OCI-LY7 (cell line): ENCODE measurements around the gene MATR3. TPM values are rescaled to one million over a fixed set of nuclear protein-coding genes. Genes with fewer than 3 reads are reported as not detected.

Source experiments
- Bru-seq: library from RNA; stranded (reverse); fragments of 400-500 nt; gene quantifications from one replicate; lab custom pipeline; 2021; lab: Mats Ljungman, UMichigan
- BruChase-seq, 2 experiments: library from RNA; stranded (reverse); fragments of 400-500 nt; gene quantifications; one replicate each; lab custom pipeline; 2021; lab: Mats Ljungman, UMichigan
- BruUV-seq: library from RNA; stranded (reverse); fragments of 400-500 nt; replicated peaks from 2 replicates; lab custom pipeline; 2021; lab: Mats Ljungman, UMichigan
- CTCF ChIA-PET: fragments of 300-600 bp; sonication (Branson Sonifier 250); formaldehyde crosslinking; loops from one replicate; lab custom pipeline; 2022; ENCODE audit warnings: antibody characterized with exemption; ENCODE audit not compliant: unreplicated experiment; lab: Charles Lee
- POLR2A ChIA-PET: fragments of 300-600 bp; sonication (Branson Sonifier 250); formaldehyde crosslinking; loops from one replicate; lab custom pipeline; 2022; ENCODE audit warnings: antibody characterized with exemption; lab: Charles Lee
- DNase-seq: peaks from one replicate; pipeline ENCODE4 v3.0.0-alpha.2; 2015; ENCODE audit warnings: low spot score
- H2AFZ ChIP-seq: fragments of 200-600 bp; sonication (generic), shearing (Covaris generic); 2 replicates; pipeline ENCODE4 v1.6.1; 2014; ENCODE audit warnings: mild to moderate bottlenecking, antibody characterized with exemption, low read length, moderate library complexity
- H3K27ac ChIP-seq: fragments of 200-600 bp; sonication (generic); 2 replicates; pipeline ENCODE4 v1.5.1; 2014; ENCODE audit warnings: mixed run types, low read depth, mild to moderate bottlenecking, moderate library complexity, low read length, inconsistent platforms; ENCODE audit not compliant: poor library complexity, severe bottlenecking
- H3K36me3 ChIP-seq: fragments of 200-600 bp; sonication (generic); 2 replicates; pipeline ENCODE4 v1.6.1; 2014; ENCODE audit warnings: mild to moderate bottlenecking, antibody characterized with exemption, low read length, moderate library complexity, mixed read lengths; ENCODE audit not compliant: insufficient read depth
- H3K4me1 ChIP-seq: fragments of 200-600 bp; sonication (generic); 2 replicates; pipeline ENCODE4 v1.5.1; 2014; ENCODE audit warnings: mild to moderate bottlenecking, low read length; ENCODE audit not compliant: insufficient read depth, poor library complexity, severe bottlenecking
- H3K4me2 ChIP-seq: fragments of 200-600 bp; sonication (generic); 2 replicates; pipeline ENCODE4 v1.6.1; 2014; ENCODE audit warnings: mild to moderate bottlenecking, low read length
- H3K4me3 ChIP-seq: fragments of 200-600 bp; sonication (generic); 2 replicates; pipeline ENCODE4 v1.5.1; 2014; ENCODE audit warnings: mild to moderate bottlenecking, low read depth, low read length; ENCODE audit not compliant: poor library complexity, severe bottlenecking
- H3K79me2 ChIP-seq: fragments of 200-600 bp; sonication (generic); 2 replicates; pipeline ENCODE4 v1.6.1; 2016; ENCODE audit warnings: low read depth, mild to moderate bottlenecking, low read length, moderate library complexity, mixed read lengths; ENCODE audit not compliant: insufficient read depth
- H3K9me2 ChIP-seq: fragments of 200-600 bp; sonication (generic); 2 replicates; pipeline ENCODE4 v1.6.1; 2016; ENCODE audit warnings: mild to moderate bottlenecking, low read length, mixed read lengths; ENCODE audit not compliant: insufficient read depth
- H3K9me3 ChIP-seq: fragments of 200-600 bp; sonication (generic); 2 replicates; pipeline ENCODE4 v1.6.1; 2014; ENCODE audit warnings: mild to moderate bottlenecking, mixed run types, low read length, mixed read lengths
- H4K20me1 ChIP-seq: fragments of 200-600 bp; sonication (generic); 2 replicates; pipeline ENCODE4 v1.6.1; 2014; ENCODE audit warnings: mild to moderate bottlenecking, antibody characterized with exemption, low read length, moderate library complexity, mixed read lengths; ENCODE audit not compliant: insufficient read depth
- EZH2phosphoT487 ChIP-seq: fragments of 200-600 bp; sonication (generic); IDR thresholded peaks from 2 replicates; pipeline ENCODE4 v1.6.1; 2018; ENCODE audit warnings: low read depth, borderline replicate concordance, mild to moderate bottlenecking, mixed run types, antibody characterized with exemption, low read length, moderate library complexity, mixed read lengths
- intact Hi-C: fragments of 100-400 bp; cut with micrococcal nuclease; formaldehyde crosslinking; loops from one replicate; pipeline ENCODE4 v1.10.0; 2022; ENCODE audit not compliant: unreplicated experiment
- long read RNA-seq: library from polyadenylated mRNA; stranded (forward); transcript quantifications from one replicate; pipeline ENCODE4 v2.0.0, GENCODE V29; 2022
- total RNA-seq, 2 experiments: library from RNA; depleted of rRNA in 1 of 2; stranded (reverse); fragments of >200 nt in 1 of 2; shearing (Covaris generic) in 1 of 2; gene quantifications; 2 replicates each; pipeline ENCODE4 v1.2.3, GENCODE V29; 2014 to 2022
- TF ChIP-seq, protein P1 (sequence below): fragments of 200-600 bp; sonication (generic); conservative IDR thresholded peaks from 2 replicates; pipeline ENCODE4 v1.5.1; 2014; ENCODE audit warnings: mild to moderate bottlenecking, antibody characterized with exemption, low read length, moderate library complexity, mixed read lengths

MATR3 gene, protein sequence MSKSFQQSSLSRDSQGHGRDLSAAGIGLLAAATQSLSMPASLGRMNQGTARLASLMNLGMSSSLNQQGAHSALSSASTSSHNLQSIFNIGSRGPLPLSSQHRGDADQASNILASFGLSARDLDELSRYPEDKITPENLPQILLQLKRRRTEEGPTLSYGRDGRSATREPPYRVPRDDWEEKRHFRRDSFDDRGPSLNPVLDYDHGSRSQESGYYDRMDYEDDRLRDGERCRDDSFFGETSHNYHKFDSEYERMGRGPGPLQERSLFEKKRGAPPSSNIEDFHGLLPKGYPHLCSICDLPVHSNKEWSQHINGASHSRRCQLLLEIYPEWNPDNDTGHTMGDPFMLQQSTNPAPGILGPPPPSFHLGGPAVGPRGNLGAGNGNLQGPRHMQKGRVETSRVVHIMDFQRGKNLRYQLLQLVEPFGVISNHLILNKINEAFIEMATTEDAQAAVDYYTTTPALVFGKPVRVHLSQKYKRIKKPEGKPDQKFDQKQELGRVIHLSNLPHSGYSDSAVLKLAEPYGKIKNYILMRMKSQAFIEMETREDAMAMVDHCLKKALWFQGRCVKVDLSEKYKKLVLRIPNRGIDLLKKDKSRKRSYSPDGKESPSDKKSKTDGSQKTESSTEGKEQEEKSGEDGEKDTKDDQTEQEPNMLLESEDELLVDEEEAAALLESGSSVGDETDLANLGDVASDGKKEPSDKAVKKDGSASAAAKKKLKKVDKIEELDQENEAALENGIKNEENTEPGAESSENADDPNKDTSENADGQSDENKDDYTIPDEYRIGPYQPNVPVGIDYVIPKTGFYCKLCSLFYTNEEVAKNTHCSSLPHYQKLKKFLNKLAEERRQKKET
- total RNA-seq (2014; rRNA removed; shearing (Covaris generic)) (205 and 276 TPM in 2 replicates), total RNA-seq (2022) (270 and 274 TPM in 2 replicates), Bru-seq, nascent RNA (percentile 96 among the genes with signal in this experiment), BruChase-seq, experiment 1, labeled RNA remaining after a 6-hour chase (percentile 99 among the genes with signal in this experiment), BruChase-seq, experiment 2, labeled RNA remaining after a 2-hour chase (percentile 98 among the genes with signal in this experiment)
- long read RNA-seq, full-length matches to known transcripts: 403 of 650 reads
- long read RNA-seq, partial matches to known transcripts: 71 of 650 reads
- long read RNA-seq, other reads (novel, unspliced or antisense): 176 of 650 reads

DNA sequence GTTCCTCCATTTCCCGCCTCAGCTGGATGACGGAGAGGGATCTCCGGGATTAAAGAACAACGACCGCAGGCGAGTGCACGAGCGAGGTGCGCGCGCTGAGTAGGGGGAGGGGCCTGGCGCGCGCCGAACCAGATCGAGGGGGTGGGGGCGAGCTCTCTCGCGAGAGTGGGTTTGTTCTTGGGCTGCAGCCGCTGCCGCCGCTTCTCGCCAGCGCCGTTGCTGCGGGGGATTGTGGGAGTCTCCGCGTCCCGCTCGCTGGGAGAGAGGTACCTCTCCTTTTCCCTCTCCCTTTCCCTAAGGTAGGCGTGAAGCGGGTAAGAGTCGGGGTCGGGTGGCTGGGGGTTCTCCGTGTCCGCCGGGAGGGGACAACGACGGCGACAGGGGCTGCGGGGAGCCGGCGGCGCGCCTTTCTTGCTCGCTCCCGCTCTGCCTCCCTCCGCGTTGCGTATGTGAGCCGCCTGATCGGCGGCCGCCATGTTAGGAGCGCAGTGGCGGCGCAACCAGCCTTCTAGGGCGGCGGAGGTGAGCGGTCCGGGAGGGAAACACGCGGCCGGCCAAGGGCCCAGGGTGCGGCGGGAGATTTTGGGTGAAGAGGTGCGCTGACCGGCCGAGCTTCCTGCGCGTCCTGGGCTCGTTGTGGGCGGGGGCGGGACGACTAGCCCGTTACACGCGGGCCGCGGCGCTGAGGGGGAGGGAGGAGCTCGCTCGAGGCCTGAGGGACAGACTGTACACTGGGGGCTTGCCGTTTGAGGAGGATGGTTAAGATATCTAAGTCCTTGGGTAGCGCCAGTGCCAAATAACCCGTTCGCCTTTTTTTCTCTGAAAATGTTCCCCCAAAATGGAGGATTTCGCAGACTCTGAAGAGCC lies at the start of gene MATR3:
MATR3 (plus strand) TSS at position 234 of the 867 bp plus-strand sequence. CDS start 13,676 bp downstream, outside the sequence.
- Histone ChIP-seq H2AFZ (peak within 1 kb of the TSS; percentile 57), H3K4me1 (peaks cover 42% of the 10 kb centered on the region), H3K9me2 (no peaks in the 10 kb centered on the region), H3K79me2 (peaks cover 53% of the 10 kb centered on the region), H3K27ac (peak within 1 kb of the TSS; percentile 84), H3K36me3 (peaks cover 55% of the 10 kb centered on the region), H3K9me3 (no peaks in the 10 kb centered on the region), H3K4me2 (peak within 1 kb of the TSS; percentile 94), H3K4me3 (peak within 1 kb of the TSS; percentile 97), H4K20me1 (peaks cover 39% of the 10 kb centered on the region)
- TF ChIP-seq, protein P1, sequence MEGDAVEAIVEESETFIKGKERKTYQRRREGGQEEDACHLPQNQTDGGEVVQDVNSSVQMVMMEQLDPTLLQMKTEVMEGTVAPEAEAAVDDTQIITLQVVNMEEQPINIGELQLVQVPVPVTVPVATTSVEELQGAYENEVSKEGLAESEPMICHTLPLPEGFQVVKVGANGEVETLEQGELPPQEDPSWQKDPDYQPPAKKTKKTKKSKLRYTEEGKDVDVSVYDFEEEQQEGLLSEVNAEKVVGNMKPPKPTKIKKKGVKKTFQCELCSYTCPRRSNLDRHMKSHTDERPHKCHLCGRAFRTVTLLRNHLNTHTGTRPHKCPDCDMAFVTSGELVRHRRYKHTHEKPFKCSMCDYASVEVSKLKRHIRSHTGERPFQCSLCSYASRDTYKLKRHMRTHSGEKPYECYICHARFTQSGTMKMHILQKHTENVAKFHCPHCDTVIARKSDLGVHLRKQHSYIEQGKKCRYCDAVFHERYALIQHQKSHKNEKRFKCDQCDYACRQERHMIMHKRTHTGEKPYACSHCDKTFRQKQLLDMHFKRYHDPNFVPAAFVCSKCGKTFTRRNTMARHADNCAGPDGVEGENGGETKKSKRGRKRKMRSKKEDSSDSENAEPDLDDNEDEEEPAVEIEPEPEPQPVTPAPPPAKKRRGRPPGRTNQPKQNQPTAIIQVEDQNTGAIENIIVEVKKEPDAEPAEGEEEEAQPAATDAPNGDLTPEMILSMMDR: no peak
- no peak for TF ChIP-seq EZH2phosphoT487
- peak; percentile 95 for DNase-seq
- ChIA-PET CTCF (interaction anchor here (0.6 to 1.0 kb wide), 4 partner anchors 11 to 361 kb away, joined by 3 to 23 read pairs (median 3); no protein-coding TSS in a partner anchor), POLR2A (interaction anchor here (0.6 to 2.1 kb wide), 19 partner anchors 8 to 1906 kb away, joined by 3 to 14 read pairs (median 3); partner anchors contain the start of gene PAIP2)
- intact Hi-C loops: loop anchor here (1.0 to 10.0 kb wide), 5 partner anchors 19 to 719 kb away; partner anchors contain the start of genes HSPA9, PAIP2 and UBE2D2
- BruUV-seq: no TSS peak

DNA sequence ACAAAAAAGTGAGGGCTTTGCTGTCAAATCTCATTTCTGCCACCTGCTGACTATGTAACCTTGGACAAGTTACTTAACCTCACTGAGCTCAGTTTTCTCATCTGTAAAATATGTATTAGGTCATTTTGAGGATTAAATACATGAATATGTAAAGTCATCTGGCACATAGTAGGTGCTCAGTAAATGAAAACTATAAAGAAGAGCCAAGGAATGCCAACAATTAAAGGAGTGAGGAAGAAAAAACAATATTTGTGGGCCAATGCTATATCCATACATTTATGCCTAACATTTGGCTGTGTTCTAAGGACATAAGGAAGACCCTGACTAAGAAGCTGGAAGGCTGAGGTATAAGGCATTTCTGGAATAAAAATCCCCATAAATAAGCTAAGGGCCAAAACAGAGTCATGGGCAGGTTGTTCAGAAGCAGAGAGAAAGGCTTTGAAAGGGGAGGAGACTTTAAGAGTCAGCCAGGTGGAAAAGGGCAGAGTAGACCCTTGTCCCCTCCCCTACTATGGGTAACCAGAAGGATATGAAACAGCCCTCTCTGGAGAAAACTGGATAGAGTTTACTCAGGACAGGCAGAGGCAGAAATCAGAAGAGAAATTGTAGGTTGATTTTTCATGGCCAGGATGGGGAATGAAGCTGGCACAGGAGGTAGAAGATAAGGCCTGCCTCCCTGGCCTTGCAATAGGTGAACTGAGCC lies 47.8 kb upstream of the MATR3 start:
- DNase-seq: no peak
- H3K36me3 ChIP-seq: no peaks in the 10 kb centered on the region
- intact Hi-C loops: no loop called here
- H3K9me3 ChIP-seq: no peaks in the 10 kb centered on the region
- no peak overlapping the region for H2AFZ ChIP-seq
- no peak for TF ChIP-seq EZH2phosphoT487
- ChIA-PET CTCF (no interaction called here), POLR2A (interaction anchor here (0.6 to 1.1 kb wide), 3 partner anchors 11 to 58 kb away, joined by 3 to 4 read pairs (median 3); no protein-coding TSS in a partner anchor)
- H4K20me1 ChIP-seq: no peaks in the 10 kb centered on the region
- no peak overlapping the region for H3K4me3 ChIP-seq
- H3K27ac ChIP-seq: no peak overlapping the region
- no TSS peak for BruUV-seq
- H3K9me2 ChIP-seq: no peaks in the 10 kb centered on the region
- H3K4me2 ChIP-seq: no peak overlapping the region
- H3K4me1 ChIP-seq: no peaks in the 10 kb centered on the region
- no peaks in the 10 kb centered on the region for H3K79me2 ChIP-seq
